ENCODE data around the gene SH3RF2. TPM values are rescaled to one million over a fixed set of nuclear protein-coding genes. Genes with fewer than 3 reads are reported as not detected.

SH3RF2 gene
- total RNA-seq, 1 donor from 2014 or later = 50.6 TPM

DNA sequence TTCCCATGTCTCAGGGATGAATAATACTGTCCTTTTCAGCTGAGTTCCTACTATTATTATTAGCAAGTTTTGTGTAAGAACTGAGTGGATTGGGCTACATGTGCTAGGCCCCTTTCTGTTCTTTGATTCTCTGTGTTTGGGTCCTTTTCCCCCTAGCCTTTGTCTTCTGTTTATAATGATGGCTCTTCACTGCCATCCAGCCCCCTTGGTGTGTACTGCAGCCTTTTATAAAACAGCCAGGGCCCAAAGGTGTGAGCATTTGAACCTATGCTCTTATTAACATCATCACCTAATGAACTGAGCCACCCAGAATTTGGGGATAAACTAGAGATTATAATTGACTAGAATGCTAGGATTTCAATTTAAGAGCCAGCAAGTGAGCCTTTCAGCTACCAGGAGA, 116.4 kb downstream of the SH3RF2 start:
- DNase-seq (ENCODE audit: low spot score in 2 of 2) = no peak
- H3K27ac ChIP-seq = no peak overlapping the region
- no peak for TF ChIP-seq CTCF (IDR thresholded peaks at IDR 0.05)
- H3K36me3 ChIP-seq = no peaks in the 10 kb centered on the region
- no peak overlapping the region for H3K4me3 ChIP-seq
- H3K9me3 ChIP-seq = no peaks in the 10 kb centered on the region
- H3K27me3 ChIP-seq = no peaks in the 10 kb centered on the region
- H3K4me1 ChIP-seq = no peaks in the 10 kb centered on the region
- intact Hi-C loops (cut with DNase I) = no loop called here

GRCh38 chr5:146055432-146055831, 119.1 kb downstream of the SH3RF2 start:
- no peaks in the 10 kb centered on the region for H3K36me3 ChIP-seq
- H3K4me1 ChIP-seq = no peaks in the 10 kb centered on the region
- no peak for DNase-seq (ENCODE audit: low spot score in 2 of 2)
- no peak overlapping the region for H3K4me3 ChIP-seq
- no peaks in the 10 kb centered on the region for H3K9me3 ChIP-seq
- intact Hi-C loops (cut with DNase I) = no loop called here
- H3K27me3 ChIP-seq = no peaks in the 10 kb centered on the region
- no peak overlapping the region for H3K27ac ChIP-seq
- TF ChIP-seq CTCF (IDR thresholded peaks at IDR 0.05) = no peak

- Histone ChIP-seq H3K4me1 (no peaks in the 10 kb centered on the region), H3K4me3 (no peak overlapping the region), H3K27me3 (no peaks in the 10 kb centered on the region), H3K9me3 (no peaks in the 10 kb centered on the region), H3K27ac (no peak overlapping the region), H3K36me3 (no peaks in the 10 kb centered on the region)
- no peak for DNase-seq (ENCODE audit: low spot score in 2 of 2)
- intact Hi-C loops (cut with DNase I) = no loop called here
- no peak for TF ChIP-seq CTCF (IDR thresholded peaks at IDR 0.05)
Observed at GRCh38 chr5:146059460-146060220, 123.3 kb downstream of the SH3RF2 start.

GRCh38 chr5:146060221-146060585, 123.8 kb downstream of the SH3RF2 start:
- Histone ChIP-seq H3K36me3 (no peaks in the 10 kb centered on the region), H3K27me3 (no peaks in the 10 kb centered on the region), H3K4me3 (no peak overlapping the region), H3K9me3 (no peaks in the 10 kb centered on the region), H3K4me1 (no peaks in the 10 kb centered on the region), H3K27ac (no peak overlapping the region)
- DNase-seq (ENCODE audit: low spot score in 2 of 2) = no peak
- no peak for TF ChIP-seq CTCF (IDR thresholded peaks at IDR 0.05)
- intact Hi-C loops (cut with DNase I) = no loop called here

DNA sequence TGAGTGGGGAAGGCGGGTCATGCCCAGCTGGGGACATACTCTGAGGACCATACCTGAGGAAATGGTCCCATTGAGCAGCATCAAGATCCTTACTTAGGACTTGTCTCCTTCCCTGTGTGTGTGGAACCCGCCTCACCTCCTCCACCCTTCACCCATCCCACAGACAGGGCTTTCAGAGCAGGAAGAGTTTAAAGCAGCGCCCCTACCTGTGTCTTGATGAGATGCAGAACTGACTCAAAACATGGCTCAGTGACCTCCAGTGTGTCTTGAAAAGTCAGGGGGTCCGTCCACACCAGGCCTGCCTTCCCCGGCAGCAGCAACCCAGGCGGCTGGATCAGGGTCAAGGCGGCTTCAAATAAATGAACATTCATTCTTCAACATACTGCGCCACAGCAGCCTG, 130.6 kb downstream of the SH3RF2 start:
- no peak for TF ChIP-seq CTCF (IDR thresholded peaks at IDR 0.05)
- H3K27me3 ChIP-seq = no peaks in the 10 kb centered on the region
- no peaks in the 10 kb centered on the region for H3K36me3 ChIP-seq
- peaks cover 0 to 5% of the 10 kb centered on the region in 2 donors for H3K4me1 ChIP-seq
- no peaks in the 10 kb centered on the region for H3K9me3 ChIP-seq
- DNase-seq (ENCODE audit: low spot score in 2 of 2) = no peak
- no peak overlapping the region for H3K27ac ChIP-seq
- no peak overlapping the region for H3K4me3 ChIP-seq
- intact Hi-C loops (cut with DNase I) = no loop called here

DNA sequence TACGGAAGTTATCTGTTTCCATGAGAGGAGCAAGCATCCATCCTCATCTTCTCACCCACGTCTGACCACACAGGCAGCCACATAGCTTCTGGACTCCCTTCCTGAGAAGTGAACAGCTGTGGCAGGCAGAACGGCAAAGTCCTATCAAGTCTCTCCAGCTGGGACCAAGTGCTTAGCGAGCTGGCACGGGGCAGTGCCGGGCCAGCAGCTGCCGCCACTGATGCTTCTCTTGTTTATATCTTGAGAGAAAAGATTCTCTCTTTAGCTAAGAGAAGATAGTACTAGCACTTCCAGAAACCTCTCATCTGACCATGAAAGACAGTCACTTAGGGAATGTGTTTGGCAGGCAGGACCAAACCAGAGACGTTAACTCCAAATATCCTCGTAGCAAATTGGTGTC, 131.8 kb downstream of the SH3RF2 start:
- no peak for TF ChIP-seq CTCF (IDR thresholded peaks at IDR 0.05)
- H3K27ac ChIP-seq = no peak overlapping the region
- no peaks in the 10 kb centered on the region for H3K36me3 ChIP-seq
- no peaks in the 10 kb centered on the region for H3K9me3 ChIP-seq
- no peak overlapping the region for H3K4me3 ChIP-seq
- H3K27me3 ChIP-seq = no peaks in the 10 kb centered on the region
- H3K4me1 ChIP-seq = peaks cover 0 to 10% of the 10 kb centered on the region in 2 donors
- intact Hi-C loops (cut with DNase I) = no loop called here
- no peak for DNase-seq (ENCODE audit: low spot score in 2 of 2)
